Keratinocyte (primary cell): Measurements from ENCODE around the gene TNFSF10. TPM values are rescaled to one million over a fixed set of nuclear protein-coding genes. Genes with fewer than 3 reads are reported as not detected.

Experiments
- DNase-seq: peaks from one replicate; pipeline ENCODE4 v3.0.0-alpha.2; 2011; ENCODE audit warnings: low read depth, missing footprints, low spot score
- FAIRE-seq: peaks from 2 replicates; lab custom pipeline; 2011; peaks lifted over from hg19 to GRCh38; lab: Jason Lieb, UNC
- H2AFZ ChIP-seq: 2 replicates; pipeline ENCODE4 v1.6.0; 2012; ENCODE audit warnings: low read length, control low read depth, inconsistent platforms; ENCODE audit not compliant: control insufficient read depth
- H3K27ac ChIP-seq: 2 replicates; pipeline ENCODE4 v1.5.1; 2011; ENCODE audit warnings: low read length; ENCODE audit not compliant: control insufficient read depth, insufficient read depth
- H3K27me3 ChIP-seq: 3 replicates; pipeline ENCODE4 v1.6.0; 2011; ENCODE audit warnings: low read length; ENCODE audit not compliant: control insufficient read depth, insufficient read depth; ENCODE audit errors: extremely low read depth
- H3K36me3 ChIP-seq, 2 experiments: 2 replicates in 1 of 2; 3 replicates in 1 of 2; pipeline ENCODE4 v1.5.1; 2011; ENCODE audit warnings: low read length in 2 of 2, mild to moderate bottlenecking in 1 of 2; ENCODE audit not compliant: control insufficient read depth in 2 of 2, insufficient read depth in 2 of 2; ENCODE audit errors: extremely low read depth in 1 of 2
- H3K4me1 ChIP-seq: 3 replicates; pipeline ENCODE4 v1.5.1; 2011; ENCODE audit warnings: low read length; ENCODE audit not compliant: control insufficient read depth, insufficient read depth; ENCODE audit errors: extremely low read depth
- H3K4me2 ChIP-seq: 3 replicates; pipeline ENCODE4 v1.6.0; 2011; ENCODE audit warnings: low read depth, low read length; ENCODE audit not compliant: control insufficient read depth, insufficient read depth; ENCODE audit errors: extremely low read depth
- H3K4me3 ChIP-seq, 3 experiments: fragments of 200-600 bp in 1 of 3; sonication (generic) in 1 of 3; 2 replicates in 2 of 3; 3 replicates in 1 of 3; pipeline ENCODE4 v1.5.1; 2011 to 2016; ENCODE audit warnings: low read length in 3 of 3, mild to moderate bottlenecking in 3 of 3, control low read depth in 2 of 3, inconsistent platforms in 1 of 3, low read depth in 1 of 3, mixed read lengths in 1 of 3, mixed run types in 1 of 3, moderate library complexity in 1 of 3; ENCODE audit not compliant: control insufficient read depth in 2 of 3, insufficient read depth in 2 of 3; ENCODE audit errors: extremely low read depth in 1 of 3
- H3K79me2 ChIP-seq: 2 replicates; pipeline ENCODE4 v1.6.0; 2012; ENCODE audit warnings: low read length; ENCODE audit not compliant: control insufficient read depth, insufficient read depth
- H3K9ac ChIP-seq: 3 replicates; pipeline ENCODE4 v1.6.0; 2011; ENCODE audit warnings: low read length; ENCODE audit not compliant: control insufficient read depth, insufficient read depth; ENCODE audit errors: extremely low read depth
- H3K9me1 ChIP-seq: 3 replicates; pipeline ENCODE4 v1.6.0; 2011; ENCODE audit warnings: low read length; ENCODE audit not compliant: control insufficient read depth, insufficient read depth; ENCODE audit errors: extremely low read depth
- H3K9me3 ChIP-seq: 2 replicates; pipeline ENCODE4 v1.5.1; 2012; ENCODE audit warnings: low read depth, low read length; ENCODE audit not compliant: control insufficient read depth
- H4K20me1 ChIP-seq: 3 replicates; pipeline ENCODE4 v1.6.0; 2011; ENCODE audit warnings: low read length; ENCODE audit not compliant: control insufficient read depth, insufficient read depth; ENCODE audit errors: extremely low read depth
- EZH2 ChIP-seq: IDR thresholded peaks from one replicate; pipeline ENCODE4 v1.6.1; 2012; ENCODE audit warnings: inconsistent platforms, mild to moderate bottlenecking, low read length, moderate library complexity
- dilution Hi-C: fragments of 300-500 bp; cut with MboI; formaldehyde crosslinking; loops from one replicate; pipeline ENCODE4 v1.7.0; 2020; ENCODE audit warnings: low sequenced_read_pairs; ENCODE audit not compliant: extremely low pct_ligation_motif_present
- polyA plus RNA-seq, 5 experiments: library from polyadenylated mRNA; depleted of rRNA in 3 of 5; stranded (reverse) in 3 of 5; stranded (forward) in 1 of 5; unstranded in 1 of 5; fragments of >200 nt; gene quantifications; 1 replicate in 1 of 5; 2 replicates in 3 of 5; 3 replicates in 1 of 5; pipeline versions ENCODE4 v1.2.1 to v1.2.3, GENCODE V29; 2011 to 2012; ENCODE audit warnings: missing spikeins in 2 of 5, low read depth in 1 of 5, low replicate concordance in 1 of 5
- TF ChIP-seq, protein P1 (sequence below), 3 experiments: IDR thresholded peaks in 1 of 3; conservative IDR thresholded peaks in 1 of 3; optimal IDR thresholded peaks in 1 of 3; 2 replicates in 2 of 3; 3 replicates in 1 of 3; pipeline versions ENCODE3 to v1.5.1; 2011; ENCODE audit warnings: low read length in 3 of 3, mild to moderate bottlenecking in 3 of 3, moderate library complexity in 2 of 3, control low read depth in 1 of 3, inconsistent platforms in 1 of 3; ENCODE audit not compliant: insufficient read depth in 2 of 3; ENCODE audit errors: extremely low read depth in 1 of 3

TNFSF10 gene
- polyA plus RNA-seq, 1 donor (not counting 4 experiments of a cell fraction or from before 2014, with no cell fraction given): 21.7 TPM

DNA sequence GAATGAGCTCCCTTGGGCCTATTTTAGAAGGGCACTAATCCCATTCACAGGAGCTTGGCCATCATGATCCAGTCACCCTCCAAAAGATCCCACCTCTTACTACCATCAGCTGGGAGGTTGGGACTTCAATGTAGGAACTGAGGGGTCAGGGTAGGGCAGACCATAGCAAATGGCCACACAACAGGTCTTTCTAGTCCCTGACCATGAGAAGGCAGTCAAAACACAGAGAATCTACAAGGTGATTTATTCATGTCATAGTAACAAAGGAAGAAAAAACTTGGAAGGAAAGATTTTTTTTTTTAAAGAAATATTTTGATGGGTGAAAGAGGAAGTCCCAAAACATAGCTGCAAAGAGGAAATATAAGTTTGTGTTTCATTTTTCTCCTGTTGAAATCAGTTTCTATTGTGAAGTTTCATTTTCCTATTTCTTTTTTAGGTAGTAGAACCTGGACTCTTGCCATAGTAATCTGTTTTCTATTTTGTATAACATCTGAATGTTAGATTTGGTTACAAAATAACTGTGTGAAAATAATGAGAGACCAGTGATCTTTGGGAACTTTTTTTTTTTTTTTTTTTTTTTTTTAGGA, 23.5 kb upstream of the TNFSF10 start:
- Histone ChIP-seq H3K27me3 (no peaks in the 10 kb centered on the region), H3K9me1 (no peaks in the 10 kb centered on the region), H3K79me2 (no peaks in the 10 kb centered on the region), H4K20me1 (no peaks in the 10 kb centered on the region), H3K4me3 (no peak overlapping the region), H3K27ac (peak overlapping the region; percentile 77), H2AFZ (no peak overlapping the region), H3K4me2 (peak overlapping the region; percentile 46), H3K9me3 (no peaks in the 10 kb centered on the region), H3K36me3 (no peaks in the 10 kb centered on the region), H3K9ac (peak overlapping the region; percentile 53), H3K4me1 (peaks cover 28% of the 10 kb centered on the region)
- DNase-seq (no peak), FAIRE-seq (no peak)
- no peak for TF ChIP-seq EZH2
- TF ChIP-seq, protein P1, sequence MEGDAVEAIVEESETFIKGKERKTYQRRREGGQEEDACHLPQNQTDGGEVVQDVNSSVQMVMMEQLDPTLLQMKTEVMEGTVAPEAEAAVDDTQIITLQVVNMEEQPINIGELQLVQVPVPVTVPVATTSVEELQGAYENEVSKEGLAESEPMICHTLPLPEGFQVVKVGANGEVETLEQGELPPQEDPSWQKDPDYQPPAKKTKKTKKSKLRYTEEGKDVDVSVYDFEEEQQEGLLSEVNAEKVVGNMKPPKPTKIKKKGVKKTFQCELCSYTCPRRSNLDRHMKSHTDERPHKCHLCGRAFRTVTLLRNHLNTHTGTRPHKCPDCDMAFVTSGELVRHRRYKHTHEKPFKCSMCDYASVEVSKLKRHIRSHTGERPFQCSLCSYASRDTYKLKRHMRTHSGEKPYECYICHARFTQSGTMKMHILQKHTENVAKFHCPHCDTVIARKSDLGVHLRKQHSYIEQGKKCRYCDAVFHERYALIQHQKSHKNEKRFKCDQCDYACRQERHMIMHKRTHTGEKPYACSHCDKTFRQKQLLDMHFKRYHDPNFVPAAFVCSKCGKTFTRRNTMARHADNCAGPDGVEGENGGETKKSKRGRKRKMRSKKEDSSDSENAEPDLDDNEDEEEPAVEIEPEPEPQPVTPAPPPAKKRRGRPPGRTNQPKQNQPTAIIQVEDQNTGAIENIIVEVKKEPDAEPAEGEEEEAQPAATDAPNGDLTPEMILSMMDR (optimal IDR thresholded peaks at IDR 0.05 in 1 of 3, IDR thresholded peaks at IDR 0.05 in 1 of 3, conservative IDR thresholded peaks at IDR 0.05 in 1 of 3; ENCODE audit: extremely low read depth in 1 of 3, insufficient read depth in 2 of 3, low read length in 3 of 3): no peak
- dilution Hi-C loops: no loop called here

GRCh38 chr3:172546105-172546504, 22.9 kb upstream of the TNFSF10 start:
- Histone ChIP-seq H3K36me3 (no peaks in the 10 kb centered on the region), H3K9me3 (no peaks in the 10 kb centered on the region), H3K79me2 (no peaks in the 10 kb centered on the region), H4K20me1 (no peaks in the 10 kb centered on the region), H2AFZ (no peak overlapping the region), H3K4me2 (peak overlapping the region; percentile 46), H3K9me1 (no peaks in the 10 kb centered on the region), H3K27ac (peak overlapping the region; percentile 77), H3K4me1 (peaks cover 28% of the 10 kb centered on the region), H3K9ac (peak overlapping the region; percentile 53), H3K4me3 (peak overlapping the region in 1 of 3 experiments; percentile 0), H3K27me3 (no peaks in the 10 kb centered on the region)
- FAIRE-seq (peak; percentile 49), DNase-seq (no peak)
- TF ChIP-seq, protein P1 (optimal IDR thresholded peaks at IDR 0.05 in 1 of 3, IDR thresholded peaks at IDR 0.05 in 1 of 3, conservative IDR thresholded peaks at IDR 0.05 in 1 of 3; ENCODE audit: extremely low read depth in 1 of 3, insufficient read depth in 2 of 3, low read length in 3 of 3): no peak
- no peak for TF ChIP-seq EZH2
- dilution Hi-C loops: no loop called here
